IMR-90 (cell line): ENCODE data around the gene RAB26. TPM values are rescaled to one million over a fixed set of nuclear protein-coding genes. Genes with fewer than 3 reads are reported as not detected.

Source experiments
- ATAC-seq: fragments of 200-7000 bp; cut with Tn5 transposase; 2 replicates; pipeline ENCODE4 v1.9.1; 2020; ENCODE audit warnings: low read depth, mild to moderate bottlenecking, moderate library complexity
- BruUV-seq: library from RNA; stranded (reverse); fragments of 400-500 nt; replicated peaks from 2 replicates; lab custom pipeline; 2021; lab: Mats Ljungman, UMichigan
- CTCF ChIA-PET: fragments of 300-600 bp; formaldehyde crosslinking; extraction: SDS; loops from one replicate; lab custom pipeline; 2021; ENCODE audit warnings: antibody characterized with exemption; lab: Yijun Ruan, JAX
- POLR2A ChIA-PET: fragments of 300-600 bp; sonication (Branson Sonifier 250); formaldehyde crosslinking; loops from one replicate; lab custom pipeline; 2022; ENCODE audit warnings: antibody characterized with exemption; ENCODE audit not compliant: unreplicated experiment; lab: Charles Lee
- DNase-seq: peaks from one replicate; pipeline ENCODE4 v3.0.0; 2013
- H2AFZ ChIP-seq: replicated peaks from 2 replicates; pipeline ENCODE3; 2013; ENCODE audit warnings: low read length, mild to moderate bottlenecking; ENCODE audit not compliant: poor library complexity
- H2AK5ac ChIP-seq: 2 replicates; pipeline ENCODE4 v1.6.1; 2013; ENCODE audit warnings: low read depth, low read length, inconsistent platforms
- H2AK9ac ChIP-seq: replicated peaks from 2 replicates; pipeline ENCODE3; 2013; ENCODE audit warnings: mild to moderate bottlenecking, low read depth, low read length, moderate library complexity; ENCODE audit not compliant: poor library complexity
- H2BK120ac ChIP-seq: 2 replicates; pipeline ENCODE4 v1.6.1; 2013; ENCODE audit warnings: low read depth, low read length, inconsistent platforms
- H2BK15ac ChIP-seq: 3 replicates; pipeline ENCODE4 v1.6.1; 2013; ENCODE audit warnings: low read depth, low read length, inconsistent platforms
- H2BK20ac ChIP-seq: 2 replicates; pipeline ENCODE4 v1.6.1; 2013; ENCODE audit warnings: low read depth, mild to moderate bottlenecking, inconsistent platforms, low read length, moderate library complexity
- H2BK5ac ChIP-seq: 2 replicates; pipeline ENCODE4 v1.6.1; 2013; ENCODE audit warnings: mild to moderate bottlenecking, low read depth, low read length, inconsistent platforms; ENCODE audit not compliant: poor library complexity, severe bottlenecking
- H3K14ac ChIP-seq: replicated peaks from 2 replicates; pipeline ENCODE4 v1.6.1; 2013; ENCODE audit warnings: low read depth, low read length, inconsistent platforms
- H3K18ac ChIP-seq: 2 replicates; pipeline ENCODE4 v1.6.1; 2013; ENCODE audit warnings: low read depth, low read length, control low read depth
- H3K23ac ChIP-seq: 2 replicates; pipeline ENCODE4 v1.6.1; 2013; ENCODE audit warnings: low read depth, low read length, inconsistent platforms
- H3K27ac ChIP-seq: 2 replicates; pipeline ENCODE4 v1.5.1; 2013; ENCODE audit warnings: mild to moderate bottlenecking, control low read depth, low read length; ENCODE audit not compliant: insufficient read depth
- H3K27me3 ChIP-seq: 2 replicates; pipeline ENCODE4 v1.6.1; 2013; ENCODE audit warnings: low read length; ENCODE audit not compliant: control insufficient read depth, insufficient read depth
- H3K36me3 ChIP-seq: 2 replicates; pipeline ENCODE4 v1.6.1; 2013; ENCODE audit warnings: low read length, mixed read lengths; ENCODE audit not compliant: control insufficient read depth, insufficient read depth
- H3K4ac ChIP-seq: 2 replicates; pipeline ENCODE4 v1.6.1; 2013; ENCODE audit warnings: low read depth, low read length, inconsistent platforms
- H3K4me1 ChIP-seq: 2 replicates; pipeline ENCODE4 v1.6.1; 2013; ENCODE audit warnings: low read length, mixed read lengths; ENCODE audit not compliant: control insufficient read depth, insufficient read depth
- H3K4me2 ChIP-seq: 2 replicates; pipeline ENCODE4 v1.6.1; 2013; ENCODE audit warnings: low read depth, mild to moderate bottlenecking, control low read depth, low read length, moderate library complexity
- H3K4me3 ChIP-seq: 2 replicates; pipeline ENCODE4 v1.5.1; 2013; ENCODE audit warnings: low read depth, mild to moderate bottlenecking, control low read depth, low read length, moderate library complexity; ENCODE audit not compliant: insufficient read depth
- H3K56ac ChIP-seq: 2 replicates; pipeline ENCODE4 v1.6.1; 2013; ENCODE audit warnings: low read length, inconsistent platforms; ENCODE audit not compliant: insufficient read depth; ENCODE audit errors: extremely low read depth
- H3K79me1 ChIP-seq, 2 experiments: 2 replicates each; pipeline ENCODE4 v1.6.1; 2013; ENCODE audit warnings: low read length in 2 of 2, inconsistent platforms in 1 of 2, low read depth in 1 of 2
- H3K9ac ChIP-seq: 2 replicates; pipeline ENCODE4 v1.6.1; 2013; ENCODE audit warnings: low read depth, low read length, control low read depth
- H3K9me1 ChIP-seq: 2 replicates; pipeline ENCODE4 v1.6.1; 2013; ENCODE audit warnings: low read length, inconsistent platforms; ENCODE audit not compliant: insufficient read depth
- H3K9me3 ChIP-seq: 2 replicates; pipeline ENCODE4 v1.6.1; 2013; ENCODE audit warnings: low read length; ENCODE audit not compliant: control insufficient read depth, insufficient read depth
- H4K20me1 ChIP-seq: 2 replicates; pipeline ENCODE4 v1.6.1; 2013; ENCODE audit warnings: low read length, inconsistent platforms; ENCODE audit not compliant: insufficient read depth
- H4K5ac ChIP-seq: 2 replicates; pipeline ENCODE4 v1.6.1; 2013; ENCODE audit warnings: mild to moderate bottlenecking, low read depth, low read length, control low read depth
- H4K8ac ChIP-seq, 2 experiments: 2 replicates each; pipeline ENCODE4 v1.6.1; 2013; ENCODE audit warnings: low read depth in 2 of 2, low read length in 2 of 2, control low read depth in 1 of 2, inconsistent platforms in 1 of 2
- H4K91ac ChIP-seq: 2 replicates; pipeline ENCODE4 v1.6.1; 2013; ENCODE audit warnings: low read depth, low read length, inconsistent platforms; ENCODE audit not compliant: insufficient read depth
- CEBPB ChIP-seq: IDR thresholded peaks from 2 replicates; pipeline ENCODE4 v1.6.1; 2012; ENCODE audit warnings: low read depth, low read length, improper control_type of control experiment
- ELK1 ChIP-seq: fragments of 150-350 bp; IDR thresholded peaks from 2 replicates; pipeline ENCODE4 v1.6.1; 2016; ENCODE audit warnings: low read depth, mild to moderate bottlenecking, low read length, moderate library complexity, borderline replicate concordance
- FOS ChIP-seq: fragments of 150-350 bp; IDR thresholded peaks from 2 replicates; pipeline ENCODE4 v1.6.1; 2016; ENCODE audit warnings: low read depth, low read length
- MAFK ChIP-seq: IDR thresholded peaks from 2 replicates; pipeline ENCODE4 v1.6.1; 2012; ENCODE audit warnings: low read depth, low read length, improper control_type of control experiment
- MXI1 ChIP-seq: IDR thresholded peaks from 2 replicates; pipeline ENCODE4 v1.6.1; 2012; ENCODE audit warnings: low read depth, mild to moderate bottlenecking, low read length, moderate library complexity, borderline replicate concordance
- POLR2A ChIP-seq: IDR thresholded peaks from 2 replicates; pipeline ENCODE4 v1.6.1; 2012; ENCODE audit warnings: mild to moderate bottlenecking, low read depth, low read length
- RCOR1 ChIP-seq: IDR thresholded peaks from 2 replicates; pipeline ENCODE4 v1.6.1; 2012; ENCODE audit warnings: mild to moderate bottlenecking, low read length, improper control_type of control experiment; ENCODE audit not compliant: insufficient replicate concordance
- RFX5 ChIP-seq: IDR thresholded peaks from 2 replicates; pipeline ENCODE4 v1.8.0; 2012; ENCODE audit warnings: low read depth, mild to moderate bottlenecking, low read length, moderate library complexity
- SMC3 ChIP-seq: fragments of 150-350 bp; IDR thresholded peaks from 2 replicates; pipeline ENCODE4 v1.6.1; 2016; ENCODE audit warnings: low read depth, mild to moderate bottlenecking, antibody characterized with exemption, low read length, moderate library complexity
- WGBS, 2 experiments: methylation state at CpG; one replicate each; pipeline versions ENCODE4 v1.1.5 to v1.1.7; 2013; ENCODE audit warnings: missing lambda C conversion rate in 2 of 2; ENCODE audit not compliant: insufficient read length in 1 of 2; ENCODE audit errors: extremely low coverage in 2 of 2; 5-methylcytosine and 5-hydroxymethylcytosine counted together
- dilution Hi-C: fragments of 300-500 bp; cut with HindIII; formaldehyde crosslinking; loops from one replicate; pipeline ENCODE4 v1.14.3; 2018; ENCODE audit warnings: low sequenced_read_pairs; ENCODE audit not compliant: unreplicated experiment
- in situ Hi-C: fragments of 300-500 bp; cut with MboI; formaldehyde crosslinking; loops from 3 replicates; pipeline ENCODE4 v1.14.3; 2019; ENCODE audit warnings: low sequenced_read_pairs, inconsistent platforms, mixed read lengths
- intact Hi-C: fragments of 100-400 bp; cut with micrococcal nuclease; formaldehyde crosslinking; loops from 2 replicates; pipeline ENCODE4 v1.10.0; 2022
- polyA plus RNA-seq, 3 experiments: library from polyadenylated mRNA; depleted of rRNA; stranded (reverse); fragments of >200 nt; gene quantifications; 2 replicates each; pipeline ENCODE4 v1.2.3, GENCODE V29; 2012; ENCODE audit warnings: low replicate concordance in 1 of 3
- total RNA-seq: library from RNA; depleted of rRNA; stranded (reverse); fragments of >200 nt; gene quantifications from 2 replicates; pipeline ENCODE4 v1.2.3, GENCODE V29; 2012
- TF ChIP-seq, protein P1 (sequence below): fragments of 150-350 bp; IDR thresholded peaks from 2 replicates; pipeline ENCODE4 v1.6.1; 2017; ENCODE audit warnings: mild to moderate bottlenecking, antibody characterized with exemption, low read length, low read depth

The RAB26 gene
- total and polyA plus RNA-seq, 2 of the 4 experiments (the other 2 are of a cell fraction) = 1.1 to 4.5 TPM

DNA sequence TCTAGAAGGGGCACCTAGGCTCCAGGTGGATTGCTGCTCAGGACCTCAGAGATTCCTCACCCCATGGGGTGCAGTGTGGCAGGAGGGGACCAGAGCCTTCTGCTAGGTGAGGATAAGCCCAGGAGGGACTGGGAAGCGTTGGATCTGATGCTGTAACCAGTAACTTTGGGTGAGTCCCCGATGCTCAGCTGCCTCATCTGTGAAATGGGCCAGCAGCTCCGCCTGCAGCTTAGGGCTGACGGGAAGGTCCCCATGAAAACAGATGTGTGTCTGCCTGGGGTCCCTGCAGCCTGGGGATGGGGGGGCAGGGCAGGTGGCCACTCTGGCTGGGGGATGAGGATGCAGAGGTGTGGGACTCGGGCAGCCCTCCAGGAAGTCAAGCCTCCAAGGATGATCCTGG lies 50.7 kb downstream of the RAB26 start:
- no peak overlapping the region for H2AK5ac ChIP-seq
- no peak for ATAC-seq
- no peak overlapping the region for H4K5ac ChIP-seq
- H3K27me3 ChIP-seq = peaks cover 59% of the 10 kb centered on the region
- ChIA-PET CTCF (no interaction called here), POLR2A (no interaction called here)
- H3K9ac ChIP-seq = no peak overlapping the region
- H3K23ac ChIP-seq = no peak overlapping the region
- whole genome bisulfite sequencing, 2 experiments = no CpG with 5 or more reads among the region's 5 CpGs
- H3K4me2 ChIP-seq = no peak overlapping the region
- intact Hi-C loops (no loop called here), in situ Hi-C loops (no loop called here), dilution Hi-C loops (no loop called here)
- H3K4me3 ChIP-seq = no peak overlapping the region
- no peak overlapping the region for H2BK20ac ChIP-seq
- no peak for DNase-seq
- H4K8ac ChIP-seq = no peak overlapping the region
- H3K9me1 ChIP-seq = no peaks in the 10 kb centered on the region
- no peaks in the 10 kb centered on the region for H3K9me3 ChIP-seq
- TF ChIP-seq SMC3 (no peak), MXI1 (no peak), FOS (no peak), MAFK (no peak), POLR2A (no peak), CEBPB (no peak), ELK1 (no peak), RCOR1 (no peak), RFX5 (no peak)
- TF ChIP-seq, protein P1, sequence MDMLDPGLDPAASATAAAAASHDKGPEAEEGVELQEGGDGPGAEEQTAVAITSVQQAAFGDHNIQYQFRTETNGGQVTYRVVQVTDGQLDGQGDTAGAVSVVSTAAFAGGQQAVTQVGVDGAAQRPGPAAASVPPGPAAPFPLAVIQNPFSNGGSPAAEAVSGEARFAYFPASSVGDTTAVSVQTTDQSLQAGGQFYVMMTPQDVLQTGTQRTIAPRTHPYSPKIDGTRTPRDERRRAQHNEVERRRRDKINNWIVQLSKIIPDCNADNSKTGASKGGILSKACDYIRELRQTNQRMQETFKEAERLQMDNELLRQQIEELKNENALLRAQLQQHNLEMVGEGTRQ = no peak
- H2BK15ac ChIP-seq = no peak overlapping the region
- no peak overlapping the region for H3K18ac ChIP-seq
- no peaks in the 10 kb centered on the region; the same call in 1 of the 2 replicates for H4K20me1 ChIP-seq
- H3K4ac ChIP-seq = no peak overlapping the region
- H2AFZ ChIP-seq = no peak overlapping the region
- H3K14ac ChIP-seq = no peak overlapping the region
- H2BK120ac ChIP-seq = no peak overlapping the region
- H3K36me3 ChIP-seq = no peaks in the 10 kb centered on the region
- H4K91ac ChIP-seq = no peak overlapping the region
- no peak overlapping the region for H2AK9ac ChIP-seq
- no TSS peak for BruUV-seq
- H3K4me1 ChIP-seq = no peaks in the 10 kb centered on the region
- no peak overlapping the region for H3K56ac ChIP-seq
- no peak overlapping the region for H2BK5ac ChIP-seq
- no peaks in the 10 kb centered on the region for H3K79me1 ChIP-seq
- H3K27ac ChIP-seq = no peak overlapping the region
